ENCODE results near the gene NXPE3. TPM values are rescaled to one million over a fixed set of nuclear protein-coding genes. Genes with fewer than 3 reads are reported as not detected.

The NXPE3 gene
- total RNA-seq, 1 experiment from 2014 or later, result 15.9 TPM

DNA sequence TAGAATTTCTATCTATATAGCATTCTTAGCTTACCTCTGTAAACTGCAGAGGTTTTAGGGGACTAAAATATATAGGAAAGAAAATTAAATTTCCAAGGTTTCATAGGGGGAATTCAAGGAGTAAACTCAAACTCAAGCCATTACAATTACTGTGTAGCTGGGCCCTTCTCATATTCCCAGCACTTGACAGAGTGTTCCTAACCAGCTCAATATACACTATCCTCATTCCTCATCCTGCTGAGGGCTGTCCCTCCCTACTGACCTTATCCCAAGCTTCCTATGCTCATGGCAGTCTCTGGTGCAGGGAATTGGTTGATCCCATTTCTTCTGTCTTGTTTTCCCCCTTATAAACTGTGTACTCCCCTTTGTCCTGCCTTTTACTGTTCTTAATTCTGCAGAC, 33.9 kb downstream of the NXPE3 start:
- Mint-ChIP-seq H3K27me3 (ENCODE audit: low read depth) (no peaks in the 10 kb centered on the region), H3K4me1 (peaks cover 5 to 7% of the 10 kb centered on the region in 2 experiments), H3K36me3 (ENCODE audit: insufficient read depth in 1 of 3, low read depth in 3 of 3) (peaks cover 0 to 9% (median 0%) of the 10 kb centered on the region in 3 experiments; a peak in 3 of 7 replicates), H3K4me3 (no peak overlapping the region), H3K27ac (no peak overlapping the region), H3K9me3 (no peaks in the 10 kb centered on the region)
- Histone ChIP-seq H4K8ac (replicated peaks; ENCODE audit: insufficient read length, low read depth, low read length) (no peak overlapping the region), H3K9me3 (ENCODE audit: control insufficient read depth, low read depth, low read length) (no peaks in the 10 kb centered on the region), H2BK20ac (ENCODE audit: low read depth, low read length, poor library complexity, severe bottlenecking) (no peak overlapping the region), H2BK120ac (ENCODE audit: low read depth, low read length, poor library complexity, severe bottlenecking) (peak overlapping the region; percentile 30), H4K5ac (ENCODE audit: insufficient read length, low read depth, low read length) (no peak overlapping the region), H3K4me1 (ENCODE audit: insufficient read depth, low read length) (no peaks in the 10 kb centered on the region), H3K79me2 (ENCODE audit: insufficient read depth, low read length) (no peaks in the 10 kb centered on the region), H4K20me1 (ENCODE audit: control insufficient read depth, insufficient read depth, insufficient read length) (no peaks in the 10 kb centered on the region), H3K27ac (ENCODE audit: insufficient read length, low read depth, low read length) (no peak overlapping the region), H3K79me1 (ENCODE audit: insufficient read depth, low read depth, low read length, poor library complexity, severe bottlenecking) (no peaks in the 10 kb centered on the region), H3K18ac (ENCODE audit: insufficient read length, low read depth, low read length) (no peak overlapping the region), H3K4me2 (ENCODE audit: insufficient read depth, insufficient read length, low read length) (no peak overlapping the region), H3K23ac (ENCODE audit: insufficient read length, low read depth, low read length) (no peak overlapping the region), H3K14ac (ENCODE audit: insufficient read depth, low read length) (no peak overlapping the region), H4K91ac (ENCODE audit: insufficient read length, low read depth, low read length) (no peak overlapping the region), H3K56ac (ENCODE audit: insufficient read length, low read depth, low read length) (no peak overlapping the region), H3K23me2 (ENCODE audit: insufficient read length, low read depth, low read length, poor library complexity, severe bottlenecking) (no peaks in the 10 kb centered on the region), H2AFZ (ENCODE audit: low read length) (no peak overlapping the region), H3K4ac (ENCODE audit: low read depth, low read length) (no peak overlapping the region), H3K9ac (ENCODE audit: extremely low read depth, insufficient read length, low read length) (no peak overlapping the region), H3T11ph (ENCODE audit: low read length) (no peak overlapping the region), H2BK12ac (ENCODE audit: insufficient read length, low read depth, low read length) (no peak overlapping the region), H2BK5ac (ENCODE audit: insufficient read length, low read length) (no peak overlapping the region), H2AK5ac (ENCODE audit: insufficient read length, low read length) (no peak overlapping the region), H3K27me3 (ENCODE audit: insufficient read depth, low read length) (no peaks in the 10 kb centered on the region), H2BK15ac (ENCODE audit: low read depth, low read length) (no peak overlapping the region)
- TF ChIP-seq, protein P1, sequence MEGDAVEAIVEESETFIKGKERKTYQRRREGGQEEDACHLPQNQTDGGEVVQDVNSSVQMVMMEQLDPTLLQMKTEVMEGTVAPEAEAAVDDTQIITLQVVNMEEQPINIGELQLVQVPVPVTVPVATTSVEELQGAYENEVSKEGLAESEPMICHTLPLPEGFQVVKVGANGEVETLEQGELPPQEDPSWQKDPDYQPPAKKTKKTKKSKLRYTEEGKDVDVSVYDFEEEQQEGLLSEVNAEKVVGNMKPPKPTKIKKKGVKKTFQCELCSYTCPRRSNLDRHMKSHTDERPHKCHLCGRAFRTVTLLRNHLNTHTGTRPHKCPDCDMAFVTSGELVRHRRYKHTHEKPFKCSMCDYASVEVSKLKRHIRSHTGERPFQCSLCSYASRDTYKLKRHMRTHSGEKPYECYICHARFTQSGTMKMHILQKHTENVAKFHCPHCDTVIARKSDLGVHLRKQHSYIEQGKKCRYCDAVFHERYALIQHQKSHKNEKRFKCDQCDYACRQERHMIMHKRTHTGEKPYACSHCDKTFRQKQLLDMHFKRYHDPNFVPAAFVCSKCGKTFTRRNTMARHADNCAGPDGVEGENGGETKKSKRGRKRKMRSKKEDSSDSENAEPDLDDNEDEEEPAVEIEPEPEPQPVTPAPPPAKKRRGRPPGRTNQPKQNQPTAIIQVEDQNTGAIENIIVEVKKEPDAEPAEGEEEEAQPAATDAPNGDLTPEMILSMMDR (conservative IDR thresholded peaks at IDR 0.05), result no peak
- DNase-seq, result no peak
